ENCODE results near the gene KRT77. TPM values are rescaled to one million over a fixed set of nuclear protein-coding genes. Genes with fewer than 3 reads are reported as not detected.
A peak's percentile ranks its signal among the peaks of the same experiment; 100 is the strongest.

KRT77 gene
- total RNA-seq, 2 experiments from 2014 or later = not detected

- no peak for DNase-seq
- Mint-ChIP-seq H3K36me3 (no peaks in the 10 kb centered on the region), H3K27me3 (peaks cover 41% of the 10 kb centered on the region), H3K4me3 (no peak overlapping the region), H3K4me1 (peaks cover 11% of the 10 kb centered on the region), H3K27ac (no peak overlapping the region), H3K9me3 (no peaks in the 10 kb centered on the region)
- POLR2A ChIA-PET = no interaction called here
- no peak for ATAC-seq (ENCODE audit: low read depth)
Measured at GRCh38 chr12:52695039-52695438, 8.3 kb downstream of the KRT77 start.

- POLR2A ChIA-PET = no interaction called here
- DNase-seq (no peak), ATAC-seq (ENCODE audit: low read depth) (no peak)
- H3K4me1 Mint-ChIP-seq = peaks cover 11% of the 10 kb centered on the region
- H3K4me3 Mint-ChIP-seq = no peak overlapping the region
- no peaks in the 10 kb centered on the region for H3K9me3 Mint-ChIP-seq
- H3K27me3 Mint-ChIP-seq = peaks cover 48% of the 10 kb centered on the region
- H3K27ac Mint-ChIP-seq = no peak overlapping the region
- no peaks in the 10 kb centered on the region for H3K36me3 Mint-ChIP-seq
Measured at GRCh38 chr12:52694151-52694550, 9.2 kb downstream of the KRT77 start.

GRCh38 chr12:52693261-52693660 is 10.1 kb downstream of the KRT77 start:
- H3K4me1 Mint-ChIP-seq = peaks cover 11% of the 10 kb centered on the region
- H3K27me3 Mint-ChIP-seq = peaks cover 56% of the 10 kb centered on the region

GRCh38 chr12:52692254-52692653 is 11.1 kb downstream of the KRT77 start:
- peaks cover 17% of the 10 kb centered on the region for H3K4me1 Mint-ChIP-seq
- no peak overlapping the region for H3K4me3 Mint-ChIP-seq
- H3K36me3 Mint-ChIP-seq = no peaks in the 10 kb centered on the region
- peaks cover 56% of the 10 kb centered on the region for H3K27me3 Mint-ChIP-seq
- DNase-seq = no peak
- no peak overlapping the region for H3K27ac Mint-ChIP-seq
- POLR2A ChIA-PET = no interaction called here
- ATAC-seq (ENCODE audit: low read depth) = no peak
- no peaks in the 10 kb centered on the region for H3K9me3 Mint-ChIP-seq

More at GRCh38 chr12:52693261-52693660, 10.1 kb downstream of the KRT77 start:
- Mint-ChIP-seq H3K4me3 (no peak overlapping the region), H3K36me3 (no peaks in the 10 kb centered on the region), H3K27ac (no peak overlapping the region), H3K9me3 (no peaks in the 10 kb centered on the region)
- DNase-seq (no peak), ATAC-seq (ENCODE audit: low read depth) (no peak)
- POLR2A ChIA-PET = no interaction called here

DNA sequence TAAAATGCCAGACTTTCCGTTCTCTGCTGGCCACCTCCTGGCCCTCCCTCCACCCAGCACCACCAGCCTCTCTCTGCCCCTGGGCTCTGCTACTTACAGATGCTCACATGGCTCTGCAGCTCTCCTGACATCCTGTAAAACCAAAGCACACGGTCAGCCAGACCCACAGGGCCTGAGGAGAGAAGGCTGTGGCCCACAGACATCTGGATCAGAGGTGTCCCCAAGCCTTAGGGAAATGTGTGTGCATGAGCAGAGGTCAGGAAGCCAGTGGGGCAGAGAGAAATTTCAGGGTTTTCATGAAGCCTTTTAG is 11.5 kb downstream of the KRT77 start:
- Mint-ChIP-seq H3K4me3 (peak overlapping the region; percentile 62), H3K27ac (no peak overlapping the region), H3K9me3 (no peaks in the 10 kb centered on the region), H3K36me3 (no peaks in the 10 kb centered on the region), H3K27me3 (peaks cover 57% of the 10 kb centered on the region), H3K4me1 (peaks cover 19% of the 10 kb centered on the region)
- ATAC-seq (ENCODE audit: low read depth) (no peak), DNase-seq (no peak)
- POLR2A ChIA-PET = interaction anchor here (0.5 kb wide), 1 partner anchor 800 kb away, joined by 3 read pairs; no protein-coding TSS in a partner anchor

DNA sequence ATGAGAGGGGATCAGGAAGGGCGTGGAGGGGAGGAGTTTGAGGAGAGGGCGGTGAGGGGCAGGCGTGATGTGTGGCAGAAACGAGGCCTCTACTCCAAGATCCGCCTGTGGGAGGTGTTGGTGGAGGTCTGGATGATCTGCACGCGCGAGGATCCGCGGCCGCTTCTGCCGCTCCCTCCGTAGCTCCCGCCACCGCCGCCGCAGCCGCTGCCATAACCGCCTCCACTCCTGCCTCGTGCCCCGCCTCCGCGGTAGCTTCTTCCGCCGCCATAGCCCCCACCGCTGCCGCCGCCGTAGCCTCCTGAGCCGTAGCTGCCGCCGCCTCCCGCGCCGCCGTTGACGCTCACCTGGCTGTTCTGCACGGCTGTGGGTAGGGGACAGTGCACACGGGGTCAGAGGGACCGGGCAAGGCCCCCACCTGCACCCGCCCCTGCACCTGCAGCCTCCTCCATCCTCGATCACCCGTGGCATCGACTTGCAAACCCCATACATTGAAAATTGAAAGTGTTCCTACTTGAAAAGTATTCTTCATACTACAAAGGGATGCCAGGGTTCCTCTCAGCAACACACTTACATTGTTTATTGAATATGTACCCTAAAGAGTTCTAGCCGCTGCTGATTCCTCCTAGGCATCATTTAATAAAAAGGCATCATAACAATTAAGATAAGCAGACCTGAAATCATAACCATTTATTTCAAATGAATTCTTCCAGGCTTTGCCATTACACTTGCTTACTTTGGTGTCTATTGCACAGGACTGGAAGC is 12.1 kb downstream of the KRT77 start:
- ATAC-seq (ENCODE audit: low read depth) = peak; percentile 53
- Mint-ChIP-seq H3K4me3 (peak overlapping the region; percentile 62), H3K36me3 (no peaks in the 10 kb centered on the region), H3K9me3 (no peaks in the 10 kb centered on the region), H3K4me1 (peaks cover 19% of the 10 kb centered on the region), H3K27ac (no peak overlapping the region), H3K27me3 (peaks cover 57% of the 10 kb centered on the region)
- DNase-seq = peak; percentile 58
- POLR2A ChIA-PET = interaction anchor here (0.5 to 1.1 kb wide), 2 partner anchors 10 to 800 kb away, joined by 3 to 4 read pairs; no protein-coding TSS in a partner anchor

DNA sequence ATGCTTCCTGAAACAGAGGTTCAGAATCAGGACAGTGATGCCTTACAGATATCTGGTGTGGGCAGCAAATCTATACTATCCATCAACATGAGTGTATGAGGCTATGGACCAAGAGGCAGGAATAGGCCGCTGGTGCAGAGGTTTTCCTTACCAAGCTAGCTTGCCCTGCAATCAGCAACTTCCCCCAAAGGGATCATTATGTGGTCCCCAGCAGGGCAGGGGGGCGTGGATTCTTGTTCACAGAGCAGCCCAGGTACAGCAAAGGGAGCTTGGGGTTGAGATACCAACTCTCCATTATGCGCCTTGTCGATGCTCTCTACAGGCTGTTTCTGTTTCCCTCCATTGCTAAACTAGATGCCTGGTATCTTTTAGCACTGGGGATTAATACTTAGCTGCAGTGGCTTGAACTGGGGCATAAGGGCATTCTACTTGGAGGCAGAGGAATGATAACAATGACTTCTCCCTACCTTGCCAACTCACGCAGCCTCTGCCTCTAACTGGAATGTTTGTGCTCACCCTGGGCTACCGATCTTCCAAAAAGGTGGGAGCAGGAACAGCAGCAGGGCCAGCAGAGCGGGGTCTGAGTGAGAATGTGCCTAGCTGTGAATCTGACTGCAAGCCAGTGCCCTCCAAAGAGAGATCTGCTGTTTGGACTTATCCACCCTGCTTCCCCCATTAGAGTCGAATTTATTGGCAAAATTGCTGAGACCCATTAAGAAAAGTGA is 12.8 kb downstream of the KRT77 start:
- Mint-ChIP-seq H3K4me1 (peaks cover 19% of the 10 kb centered on the region), H3K27ac (no peak overlapping the region), H3K27me3 (peaks cover 54% of the 10 kb centered on the region), H3K9me3 (no peaks in the 10 kb centered on the region), H3K4me3 (peak overlapping the region; percentile 62), H3K36me3 (no peaks in the 10 kb centered on the region)
- POLR2A ChIA-PET = interaction anchor here (1.1 kb wide), 1 partner anchor 10 kb away, joined by 4 read pairs; no protein-coding TSS in a partner anchor
- DNase-seq (no peak), ATAC-seq (ENCODE audit: low read depth) (no peak)

- Mint-ChIP-seq H3K27me3 (peaks cover 52% of the 10 kb centered on the region), H3K4me3 (no peak overlapping the region), H3K4me1 (peaks cover 19% of the 10 kb centered on the region), H3K9me3 (no peaks in the 10 kb centered on the region), H3K27ac (no peak overlapping the region), H3K36me3 (no peaks in the 10 kb centered on the region)
- ATAC-seq (ENCODE audit: low read depth) (no peak), DNase-seq (no peak)
- POLR2A ChIA-PET = interaction anchor here (1.1 kb wide), 1 partner anchor 9 kb away, joined by 4 read pairs; no protein-coding TSS in a partner anchor
Measured at GRCh38 chr12:52689936-52690335, 13.4 kb downstream of the KRT77 start.

GRCh38 chr12:52689239-52689638 is 14.1 kb downstream of the KRT77 start:
- Mint-ChIP-seq H3K4me3 (no peak overlapping the region), H3K36me3 (no peaks in the 10 kb centered on the region), H3K4me1 (peaks cover 19% of the 10 kb centered on the region), H3K27me3 (peaks cover 47% of the 10 kb centered on the region), H3K9me3 (no peaks in the 10 kb centered on the region), H3K27ac (peak overlapping the region; percentile 31)
- POLR2A ChIA-PET = no interaction called here
- ATAC-seq (ENCODE audit: low read depth) (no peak), DNase-seq (no peak)

DNA sequence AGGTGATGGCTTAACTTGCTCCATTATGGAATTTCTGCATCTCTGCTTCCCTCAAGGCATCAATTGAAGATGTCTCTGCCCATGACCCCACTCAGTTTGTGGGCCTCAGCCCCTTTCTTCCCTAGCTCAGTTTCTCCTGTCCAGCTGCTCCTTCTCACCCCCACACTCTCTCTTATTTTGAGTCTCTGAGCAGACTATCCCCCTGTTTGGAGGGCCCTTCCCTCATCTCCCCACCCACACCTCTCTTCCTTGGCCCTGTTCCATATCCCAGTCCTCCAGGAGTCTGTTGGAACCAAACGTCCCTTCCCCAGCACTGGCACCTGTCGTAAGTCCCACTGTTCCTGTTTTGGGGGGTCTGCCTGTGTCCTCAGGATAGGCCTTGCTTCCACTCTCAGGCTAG is 14.8 kb downstream of the KRT77 start:
- Mint-ChIP-seq H3K27me3 (peaks cover 47% of the 10 kb centered on the region), H3K36me3 (no peaks in the 10 kb centered on the region), H3K27ac (no peak overlapping the region), H3K4me1 (peaks cover 19% of the 10 kb centered on the region), H3K9me3 (no peaks in the 10 kb centered on the region), H3K4me3 (no peak overlapping the region)
- POLR2A ChIA-PET = no interaction called here
- DNase-seq = no peak
- no peak for ATAC-seq (ENCODE audit: low read depth)

GRCh38 chr12:52687497-52688385 is 15.6 kb downstream of the KRT77 start:
- peaks cover 16% of the 10 kb centered on the region for H3K4me1 Mint-ChIP-seq
- no peaks in the 10 kb centered on the region for H3K36me3 Mint-ChIP-seq
- no peak overlapping the region for H3K4me3 Mint-ChIP-seq
- H3K27ac Mint-ChIP-seq = no peak overlapping the region
- H3K9me3 Mint-ChIP-seq = no peaks in the 10 kb centered on the region
- no peak for DNase-seq
- POLR2A ChIA-PET = no interaction called here
- H3K27me3 Mint-ChIP-seq = peaks cover 43% of the 10 kb centered on the region
- ATAC-seq (ENCODE audit: low read depth) = no peak

DNA sequence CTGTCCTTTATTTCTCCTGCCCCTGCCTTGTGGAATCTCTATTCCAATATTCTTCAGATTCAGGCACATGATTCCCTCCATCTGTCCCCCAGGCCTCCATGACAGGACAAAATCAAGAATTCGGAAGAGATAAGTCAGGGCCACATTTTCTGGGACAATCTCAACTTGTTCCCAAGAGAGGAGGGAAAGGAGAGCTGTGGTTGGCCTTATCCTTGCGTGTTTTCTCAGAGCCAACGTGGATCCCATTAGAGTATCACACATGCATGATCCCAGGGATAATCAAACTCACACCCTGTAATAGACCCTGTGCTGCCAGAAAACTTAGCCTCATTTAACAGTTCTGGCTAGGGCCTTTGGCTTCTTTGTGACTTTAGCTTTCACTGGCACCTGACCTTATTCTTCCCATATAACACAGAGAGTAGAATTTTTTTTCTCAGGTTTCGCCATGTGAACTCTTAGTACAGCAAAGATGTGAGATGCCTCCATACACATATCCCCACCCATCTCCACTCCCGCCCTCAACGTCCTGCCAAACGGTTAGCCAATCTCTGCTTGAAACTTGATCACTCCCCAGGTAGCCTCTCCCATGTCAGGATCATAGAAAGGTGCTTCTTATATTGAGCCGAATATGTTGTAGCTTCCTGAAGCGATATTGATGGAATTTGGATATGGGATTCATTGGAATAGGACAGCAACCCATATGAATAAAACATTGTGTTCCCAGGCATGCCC is 16.4 kb downstream of the KRT77 start:
- H3K4me3 Mint-ChIP-seq = no peak overlapping the region
- no peak for ATAC-seq (ENCODE audit: low read depth)
- H3K36me3 Mint-ChIP-seq = no peaks in the 10 kb centered on the region
- H3K4me1 Mint-ChIP-seq = peaks cover 16% of the 10 kb centered on the region
- H3K27ac Mint-ChIP-seq = no peak overlapping the region
- POLR2A ChIA-PET = no interaction called here
- H3K9me3 Mint-ChIP-seq = no peaks in the 10 kb centered on the region
- DNase-seq = no peak
- H3K27me3 Mint-ChIP-seq = peaks cover 35% of the 10 kb centered on the region

- DNase-seq (no peak), ATAC-seq (ENCODE audit: low read depth) (no peak)
- H3K27ac Mint-ChIP-seq = no peak overlapping the region
- H3K4me3 Mint-ChIP-seq = no peak overlapping the region
- peaks cover 27% of the 10 kb centered on the region for H3K27me3 Mint-ChIP-seq
- no peaks in the 10 kb centered on the region for H3K36me3 Mint-ChIP-seq
- no peaks in the 10 kb centered on the region for H3K9me3 Mint-ChIP-seq
- POLR2A ChIA-PET = no interaction called here
- peaks cover 20% of the 10 kb centered on the region for H3K4me1 Mint-ChIP-seq
Measured at GRCh38 chr12:52686063-52686462, 17.3 kb downstream of the KRT77 start.
